ENCODE results near the gene PIMREG. TPM values are rescaled to one million over a fixed set of nuclear protein-coding genes. Genes with fewer than 3 reads are reported as not detected.
A peak's percentile ranks its signal among the peaks of the same experiment; 100 is the strongest.

The PIMREG gene
- total RNA-seq, 2 donors from 2014 or later = 4.3 to 26.0 TPM

- no peak for DNase-seq
- no peaks in the 10 kb centered on the region for H3K36me3 ChIP-seq
- H3K9ac ChIP-seq (ENCODE audit: low read depth in 2 of 2, low read length in 2 of 2) = no peak overlapping the region
- H3K27ac ChIP-seq = no peak overlapping the region
- H3K4me3 ChIP-seq = no peak overlapping the region
- no peaks in the 10 kb centered on the region for H3K9me3 ChIP-seq
- no peaks in the 10 kb centered on the region for H3K27me3 ChIP-seq
- intact Hi-C loops (cut with DNase I) = loop anchor here (5.0 kb wide), 1 partner anchor 846 kb away; no protein-coding TSS in a partner anchor
- no peaks in the 10 kb centered on the region for H3K4me1 ChIP-seq
- TF ChIP-seq, protein P1, sequence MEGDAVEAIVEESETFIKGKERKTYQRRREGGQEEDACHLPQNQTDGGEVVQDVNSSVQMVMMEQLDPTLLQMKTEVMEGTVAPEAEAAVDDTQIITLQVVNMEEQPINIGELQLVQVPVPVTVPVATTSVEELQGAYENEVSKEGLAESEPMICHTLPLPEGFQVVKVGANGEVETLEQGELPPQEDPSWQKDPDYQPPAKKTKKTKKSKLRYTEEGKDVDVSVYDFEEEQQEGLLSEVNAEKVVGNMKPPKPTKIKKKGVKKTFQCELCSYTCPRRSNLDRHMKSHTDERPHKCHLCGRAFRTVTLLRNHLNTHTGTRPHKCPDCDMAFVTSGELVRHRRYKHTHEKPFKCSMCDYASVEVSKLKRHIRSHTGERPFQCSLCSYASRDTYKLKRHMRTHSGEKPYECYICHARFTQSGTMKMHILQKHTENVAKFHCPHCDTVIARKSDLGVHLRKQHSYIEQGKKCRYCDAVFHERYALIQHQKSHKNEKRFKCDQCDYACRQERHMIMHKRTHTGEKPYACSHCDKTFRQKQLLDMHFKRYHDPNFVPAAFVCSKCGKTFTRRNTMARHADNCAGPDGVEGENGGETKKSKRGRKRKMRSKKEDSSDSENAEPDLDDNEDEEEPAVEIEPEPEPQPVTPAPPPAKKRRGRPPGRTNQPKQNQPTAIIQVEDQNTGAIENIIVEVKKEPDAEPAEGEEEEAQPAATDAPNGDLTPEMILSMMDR (IDR thresholded peaks at IDR 0.05) = no peak
Observed at GRCh38 chr17:6437956-6438355, 6.3 kb upstream of the PIMREG start.

GRCh38 chr17:6439951-6440350, 4.3 kb upstream of the PIMREG start:
- no peaks in the 10 kb centered on the region for H3K9me3 ChIP-seq
- H3K4me3 ChIP-seq = no peak overlapping the region
- intact Hi-C loops (cut with DNase I) = loop anchor here (5.0 kb wide), 1 partner anchor 848 kb away; no protein-coding TSS in a partner anchor
- no peak overlapping the region for H3K9ac ChIP-seq (ENCODE audit: low read depth in 2 of 2, low read length in 2 of 2)
- H3K27ac ChIP-seq = no peak overlapping the region
- no peaks in the 10 kb centered on the region for H3K36me3 ChIP-seq
- TF ChIP-seq, protein P1 (IDR thresholded peaks at IDR 0.05) = no peak
- DNase-seq = no peak
- H3K27me3 ChIP-seq = no peaks in the 10 kb centered on the region
- no peaks in the 10 kb centered on the region for H3K4me1 ChIP-seq

- H3K36me3 ChIP-seq = no peaks in the 10 kb centered on the region
- intact Hi-C loops (cut with DNase I) = no loop called here
- DNase-seq = no peak
- no peak overlapping the region for H3K27ac ChIP-seq
- H3K4me1 ChIP-seq = no peaks in the 10 kb centered on the region
- H3K9me3 ChIP-seq = no peaks in the 10 kb centered on the region
- H3K4me3 ChIP-seq = no peak overlapping the region
- TF ChIP-seq, protein P1 (IDR thresholded peaks at IDR 0.05) = no peak
- H3K9ac ChIP-seq (ENCODE audit: low read depth in 2 of 2, low read length in 2 of 2) = no peak overlapping the region
- no peaks in the 10 kb centered on the region for H3K27me3 ChIP-seq
Observed at GRCh38 chr17:6442775-6443174, 1.5 kb upstream of the PIMREG start.

DNA sequence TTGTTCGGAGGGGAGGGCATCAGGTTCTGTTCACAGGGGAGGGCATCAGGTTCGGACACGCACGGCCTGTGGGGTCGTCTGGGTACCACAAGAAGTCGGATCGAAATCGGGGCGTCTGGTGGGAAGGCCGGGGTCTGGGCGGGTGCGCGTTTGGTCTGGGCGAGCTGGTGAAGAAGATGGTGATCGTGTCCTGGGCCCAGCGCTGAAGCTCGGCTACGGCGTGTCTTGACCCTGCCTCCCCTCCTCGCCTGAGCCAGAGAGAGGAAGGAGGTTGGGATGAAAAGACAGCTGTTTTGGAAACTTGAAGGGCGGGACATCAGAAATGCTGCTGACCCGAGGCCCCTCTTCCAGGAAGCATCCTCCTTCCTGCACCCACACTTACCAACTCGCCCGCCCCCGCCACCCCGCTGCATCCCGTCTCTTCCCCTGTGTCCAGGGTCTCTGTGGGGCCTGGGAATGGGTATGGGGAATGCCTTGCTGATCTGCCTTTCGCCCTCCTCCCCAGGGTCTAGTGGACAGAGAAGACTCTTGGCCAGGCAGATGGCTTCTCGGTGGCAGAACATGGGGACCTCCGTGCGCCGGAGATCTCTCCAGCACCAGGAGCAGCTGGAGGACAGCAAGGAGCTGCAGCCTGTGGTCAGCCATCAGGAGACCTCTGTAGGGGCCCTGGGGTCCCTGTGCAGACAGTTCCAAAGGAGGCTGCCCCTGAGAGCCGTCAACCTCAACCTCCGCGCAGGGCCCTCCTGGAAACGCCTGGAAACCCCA, 498 bp downstream of the PIMREG start:
- Histone ChIP-seq H3K4me1 (no peaks in the 10 kb centered on the region), H3K4me3 (peak overlapping the region; percentile 77), H3K36me3 (no peaks in the 10 kb centered on the region), H3K27me3 (no peaks in the 10 kb centered on the region), H3K27ac (no peak overlapping the region), H3K9me3 (no peaks in the 10 kb centered on the region), H3K9ac (ENCODE audit: low read depth in 2 of 2, low read length in 2 of 2) (peak overlapping the region in 1 of 2 donors; percentile 50)
- no peak for DNase-seq
- intact Hi-C loops (cut with DNase I) = no loop called here
- TF ChIP-seq, protein P1 (IDR thresholded peaks at IDR 0.05) = no peak

- H3K4me3 ChIP-seq = no peak overlapping the region
- DNase-seq = no peak
- H3K27me3 ChIP-seq = no peaks in the 10 kb centered on the region
- H3K9ac ChIP-seq (ENCODE audit: low read depth in 2 of 2, low read length in 2 of 2) = no peak overlapping the region
- TF ChIP-seq, protein P1 (IDR thresholded peaks at IDR 0.05) = no peak
- no peaks in the 10 kb centered on the region for H3K36me3 ChIP-seq
- H3K27ac ChIP-seq = no peak overlapping the region
- H3K9me3 ChIP-seq = no peaks in the 10 kb centered on the region
- no peaks in the 10 kb centered on the region for H3K4me1 ChIP-seq
- intact Hi-C loops (cut with DNase I) = no loop called here
Observed at GRCh38 chr17:6446516-6447100, 2.4 kb downstream of the PIMREG start.
